ENCODE measurements around the gene APOL2. TPM values are rescaled to one million over a fixed set of nuclear protein-coding genes. Genes with fewer than 3 reads are reported as not detected.

Gene APOL2
- total RNA-seq, 1 experiment from 2014 or later = 9.9 TPM

- Histone ChIP-seq H3K4me3 (replicated peaks in 1 of 2; ENCODE audit: low read depth in 1 of 2, low read length in 2 of 2) (no peak overlapping the region), H3K27me3 (ENCODE audit: insufficient read depth, low read length) (no peaks in the 10 kb centered on the region), H3K4me1 (ENCODE audit: control insufficient read depth in 1 of 2, insufficient read depth in 2 of 2, low read length in 2 of 2) (no peaks in the 10 kb centered on the region), H3K79me2 (ENCODE audit: insufficient read depth, low read length) (no peaks in the 10 kb centered on the region), H3K9ac (ENCODE audit: low read length) (no peak overlapping the region), H3K27ac (ENCODE audit: low read depth, low read length) (no peak overlapping the region), H3K36me3 (ENCODE audit: control insufficient read depth in 1 of 2, insufficient read depth in 2 of 2, low read length in 2 of 2) (0 out of 4 replicates have a peak, but pooled peaks cover 0 to 6% of the 10 kb centered on the region in 2 experiments), H4K20me1 (ENCODE audit: insufficient read depth) (no peaks in the 10 kb centered on the region), H2AFZ (ENCODE audit: low read depth, low read length, poor library complexity, severe bottlenecking) (no peak overlapping the region), H3K9me3 (ENCODE audit: control insufficient read depth in 1 of 2, insufficient read depth in 1 of 2, low read depth in 1 of 2, low read length in 2 of 2) (no peaks in the 10 kb centered on the region), H3K9me2 (ENCODE audit: insufficient read depth) (no peaks in the 10 kb centered on the region), H3K4me2 (ENCODE audit: low read length) (no peak overlapping the region)
- ChIA-PET RAD21 (ENCODE audit: low non-redundant PET in 1 of 2, low total read pairs in 2 of 2, uncharacterized antibody in 2 of 2, unreplicated experiment in 2 of 2) (interaction anchor here in 1 of 2 experiments (0.7 kb wide), 1 partner anchor 196 kb away, joined by 4 read pairs; no protein-coding TSS in a partner anchor), POLR2A (no interaction called here), CTCF (no interaction called here)
- no TSS peak for BruUV-seq (replicated peaks)
- ATAC-seq = no peak
- TF ChIP-seq SP1 (IDR thresholded peaks at IDR 0.05; ENCODE audit: low read depth) = no peak
- no peak for TF ChIP-seq ZFX (IDR thresholded peaks at IDR 0.05)
- DNase-seq (ENCODE audit: low read depth, low spot score) = no peak
- intact Hi-C loops (cut with micrococcal nuclease) = loop anchor here (10.0 kb wide), 1 partner anchor 83 kb away; no protein-coding TSS in a partner anchor
Observed at GRCh38 chr22:36227396-36227795, 11.9 kb downstream of the APOL2 start.

DNA sequence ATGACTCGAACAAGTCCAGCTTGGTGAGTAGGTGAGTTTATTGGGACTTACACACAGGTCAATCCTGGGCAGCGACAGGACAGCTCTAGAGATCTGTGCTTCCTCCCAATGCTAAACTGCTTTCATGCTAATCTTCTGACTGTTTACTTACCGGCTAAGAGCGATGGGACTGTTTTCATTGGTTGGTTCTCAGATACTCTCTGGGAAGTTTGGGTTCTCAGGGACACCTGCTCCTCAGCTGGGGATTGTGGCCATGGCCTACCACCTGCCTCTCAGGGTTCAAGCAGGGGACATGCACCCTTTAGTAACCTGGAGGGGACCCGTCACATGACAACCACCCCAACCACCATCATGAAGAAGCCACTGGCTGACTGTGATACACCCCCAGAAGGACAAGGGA is 13.1 kb downstream of the APOL2 start:
- intact Hi-C loops (cut with micrococcal nuclease) = loop anchor here (10.0 kb wide), 1 partner anchor 81 kb away; no protein-coding TSS in a partner anchor
- TF ChIP-seq FOSL1 (IDR thresholded peaks at IDR 0.05; ENCODE audit: low read depth) (no peak), ZNF274 (IDR thresholded peaks at IDR 0.05; ENCODE audit: low read depth, low read length) (no peak), ATF3 (IDR thresholded peaks at IDR 0.05) (no peak), SRF (IDR thresholded peaks at IDR 0.05; ENCODE audit: low read depth) (no peak), SIN3A (IDR thresholded peaks at IDR 0.05; ENCODE audit: low read depth) (no peak), SP1 (IDR thresholded peaks at IDR 0.05; ENCODE audit: low read depth) (no peak), EZH2 (IDR thresholded peaks at IDR 0.05) (no peak), CBX3 (IDR thresholded peaks at IDR 0.05; ENCODE audit: low read depth) (no peak), TCF7L2 (IDR thresholded peaks at IDR 0.05; ENCODE audit: borderline replicate concordance, extremely low read depth, insufficient read depth, insufficient read length) (no peak), CEBPB (IDR thresholded peaks at IDR 0.05; ENCODE audit: low read depth) (no peak), EGR1 (IDR thresholded peaks at IDR 0.05; ENCODE audit: low read depth) (no peak), JUND (IDR thresholded peaks at IDR 0.05) (no peak), REST (IDR thresholded peaks at IDR 0.05; ENCODE audit: low read depth) (no peak), POLR2A (IDR thresholded peaks at IDR 0.05; ENCODE audit: borderline replicate concordance, extremely low read depth, insufficient read depth, insufficient read length) (no peak)
- TF ChIP-seq, protein P1, sequence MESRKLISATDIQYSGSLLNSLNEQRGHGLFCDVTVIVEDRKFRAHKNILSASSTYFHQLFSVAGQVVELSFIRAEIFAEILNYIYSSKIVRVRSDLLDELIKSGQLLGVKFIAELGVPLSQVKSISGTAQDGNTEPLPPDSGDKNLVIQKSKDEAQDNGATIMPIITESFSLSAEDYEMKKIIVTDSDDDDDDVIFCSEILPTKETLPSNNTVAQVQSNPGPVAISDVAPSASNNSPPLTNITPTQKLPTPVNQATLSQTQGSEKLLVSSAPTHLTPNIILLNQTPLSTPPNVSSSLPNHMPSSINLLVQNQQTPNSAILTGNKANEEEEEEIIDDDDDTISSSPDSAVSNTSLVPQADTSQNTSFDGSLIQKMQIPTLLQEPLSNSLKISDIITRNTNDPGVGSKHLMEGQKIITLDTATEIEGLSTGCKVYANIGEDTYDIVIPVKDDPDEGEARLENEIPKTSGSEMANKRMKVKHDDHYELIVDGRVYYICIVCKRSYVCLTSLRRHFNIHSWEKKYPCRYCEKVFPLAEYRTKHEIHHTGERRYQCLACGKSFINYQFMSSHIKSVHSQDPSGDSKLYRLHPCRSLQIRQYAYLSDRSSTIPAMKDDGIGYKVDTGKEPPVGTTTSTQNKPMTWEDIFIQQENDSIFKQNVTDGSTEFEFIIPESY (IDR thresholded peaks at IDR 0.05; ENCODE audit: extremely low read depth, insufficient replicate concordance, low read length) = no peak
- POLR2A ChIA-PET = no interaction called here
- Histone ChIP-seq H3K36me3 (ENCODE audit: control insufficient read depth in 1 of 2, insufficient read depth in 2 of 2, low read length in 2 of 2) (0 out of 4 replicates have a peak, but pooled peaks cover 0 to 6% of the 10 kb centered on the region in 2 experiments), H2AFZ (ENCODE audit: low read depth, low read length, poor library complexity, severe bottlenecking) (no peak overlapping the region), H3K9me2 (ENCODE audit: insufficient read depth) (no peaks in the 10 kb centered on the region), H3K9ac (ENCODE audit: low read length) (no peak overlapping the region), H3K9me3 (ENCODE audit: control insufficient read depth in 1 of 2, insufficient read depth in 1 of 2, low read depth in 1 of 2, low read length in 2 of 2) (no peaks in the 10 kb centered on the region), H3K27me3 (ENCODE audit: insufficient read depth, low read length) (no peaks in the 10 kb centered on the region), H4K20me1 (ENCODE audit: insufficient read depth) (no peaks in the 10 kb centered on the region), H3K4me1 (ENCODE audit: control insufficient read depth in 1 of 2, insufficient read depth in 2 of 2, low read length in 2 of 2) (no peaks in the 10 kb centered on the region), H3K4me3 (replicated peaks in 1 of 2; ENCODE audit: low read depth in 1 of 2, low read length in 2 of 2) (no peak overlapping the region), H3K4me2 (ENCODE audit: low read length) (no peak overlapping the region), H3K79me2 (ENCODE audit: insufficient read depth, low read length) (no peaks in the 10 kb centered on the region), H3K27ac (ENCODE audit: low read depth, low read length) (no peak overlapping the region)
- DNase-seq (ENCODE audit: low read depth, low spot score) = no peak
- no TSS peak for BruUV-seq (replicated peaks)
- RAD21 ChIA-PET (ENCODE audit: low non-redundant PET in 1 of 2, low total read pairs in 2 of 2, uncharacterized antibody in 2 of 2, unreplicated experiment in 2 of 2) = no interaction called here
- ATAC-seq = no peak
- CTCF ChIA-PET = no interaction called here

Measured in HCT116 (cell line).